Heart right ventricle (tissue), 16 donors: Measurements from ENCODE around the gene HBA2. TPM values are rescaled to one million over a fixed set of nuclear protein-coding genes. Genes with fewer than 3 reads are reported as not detected.

Experiments
- ATAC-seq, 8 donors: fragments of 200-7000 bp; cut with Tn5 transposase; one replicate each; pipeline ENCODE4 v1.9.1; 2020; ENCODE audit warnings: mild to moderate bottlenecking in 8 of 8, moderate library complexity in 8 of 8, moderate number of reproducible peaks in 1 of 8
- DNase-seq, 2 donors: peaks; one replicate each; pipeline ENCODE4 v3.0.0-alpha.2; 2020
- H3K27ac ChIP-seq, 10 donors: fragments of 200-600 bp; sonication (generic) in 2 of 10; one replicate each; pipeline versions ENCODE4 v1.5.0 to v1.8.0; 2020 to 2022; ENCODE audit warnings: mild to moderate bottlenecking in 3 of 10
- H3K27me3 ChIP-seq, 7 donors: fragments of 200-600 bp; one replicate each; pipeline ENCODE4 v1.8.0; 2021 to 2022; ENCODE audit warnings: mild to moderate bottlenecking in 2 of 7
- H3K36me3 ChIP-seq, 9 donors: fragments of 200-600 bp; sonication (generic) in 1 of 9; one replicate each; pipeline versions ENCODE4 v1.5.0 to v1.8.0; 2020 to 2022; ENCODE audit warnings: mild to moderate bottlenecking in 2 of 9
- H3K4me1 ChIP-seq, 9 donors: fragments of 200-600 bp; sonication (generic) in 1 of 9; one replicate each; pipeline versions ENCODE4 v1.5.0 to v1.8.0; 2020 to 2022; ENCODE audit warnings: mild to moderate bottlenecking in 4 of 9
- H3K4me3 ChIP-seq, 10 donors: fragments of 200-600 bp; sonication (generic) in 2 of 10; one replicate each; pipeline versions ENCODE4 v1.5.0 to v1.8.0; 2020 to 2022; ENCODE audit warnings: mild to moderate bottlenecking in 7 of 10, moderate library complexity in 2 of 10
- H3K9me3 ChIP-seq, 11 donors: fragments of 200-600 bp in 10 of 11; sonication (generic) in 2 of 11; one replicate each; pipeline versions ENCODE4 v1.5.0 to v1.8.0; 2013 to 2022; ENCODE audit warnings: mild to moderate bottlenecking in 2 of 11, control low read depth in 1 of 11, moderate library complexity in 1 of 11
- CTCF ChIP-seq, 9 donors: fragments of 200-600 bp; sonication (generic) in 2 of 9; IDR thresholded peaks; one replicate each; pipeline versions ENCODE4 v1.5.0 to v1.8.0; 2021 to 2022; ENCODE audit warnings: antibody characterized with exemption in 9 of 9, mild to moderate bottlenecking in 5 of 9, moderate library complexity in 1 of 9
- WGBS, 2 donors: extraction: QIAGEN DNeasy Blood & Tissue Kit; methylation state at CpG; one replicate each; pipeline ENCODE4 v1.1.7; 2013; ENCODE audit warnings: inconsistent platforms in 1 of 2; 5-methylcytosine and 5-hydroxymethylcytosine counted together
- intact Hi-C, 10 donors: fragments of 100-400 bp; cut with DNase I; formaldehyde crosslinking; loops; one replicate each; pipeline versions ENCODE4 v1.11.1 to v1.14.2; 2022
- polyA plus RNA-seq, 2 donors: library from polyadenylated mRNA; stranded (reverse); fragments of 200-250 nt; gene quantifications; one replicate each; pipeline ENCODE4 v1.2.3, GENCODE V29; 2013
- total RNA-seq, 10 donors: library from RNA; stranded (reverse); fragmentation: NEBNext Ultra II Directional in 3 of 10; extraction: Animal tissue kit (Norgen Biotek cat#: 25700) in 3 of 10; gene quantifications; one replicate each; pipeline versions ENCODE4 v1.2.1 to v1.2.4, GENCODE V29; 2021 to 2023
- donor health status: Arrhythmogenic right ventricular cardiomyopathy.
- donor health status: ischemic (EF 13 %, LVEDD 7.1; RV severe dilation, severe dysfunction).
- donor health status: healthy with polysubstance abuse.
- donor health status: DM: no; HTN: yes; CAD: no.
- donor health status: DM: no; HTN: no; CAD: no.
- donor health status: ischemic (EF 25% LVEDD 6.9; RV normal size, moderate dysfunction).
- donor health status: ischemic (EF 25% LVEDD 5.7; RV mildly dilated, moderate dysfunction).
- donor health status: healthy.
- donor health status: DM: yes; HTN: yes; CAD: no.
- donor health status: Ischemic cardiomyopathy.
- donor health status: ischemic (EF 35%, LVEDD 5.7; RV mildly dilated, moderate dysfunction).
- donor health status: nonischemic (EF 11% LVEDD 7.7; RV severe dilation, severe dysfunction).
- donor health status: DM: yes; HTN: yes; CAD: no.
- donor health status: PGD.
- donor health status: ischemic (EF 29% LVEDD 5.4; RV normal size, mild dysfunction).
- donor health status: nonischemic (EF 23%, LVEDD 6.1; RV moderate dilation, normal function).

HBA2 gene
- total and polyA plus RNA-seq, 12 donors, result 2.9 to 1,146 (median 98.0) TPM

GRCh38 chr16:191831-192230, 19.2 kb downstream of the HBA2 start:
- DNase-seq (no peak), ATAC-seq (no peak)
- intact Hi-C loops, result no loop called here
- H3K4me3 ChIP-seq, result no peak overlapping the region
- peaks cover 6 to 98% (median 79%) of the 10 kb centered on the region in 9 donors for H3K36me3 ChIP-seq
- no peaks in the 10 kb centered on the region for H3K27me3 ChIP-seq
- H3K9me3 ChIP-seq, result no peaks in the 10 kb centered on the region
- no peak for TF ChIP-seq CTCF (IDR thresholded peaks at IDR 0.05)
- no peak overlapping the region for H3K27ac ChIP-seq
- H3K4me1 ChIP-seq, result no peaks in the 10 kb centered on the region
- WGBS, 2 donors, result 93% methylated on average over 4 of the region's 4 CpGs

DNA sequence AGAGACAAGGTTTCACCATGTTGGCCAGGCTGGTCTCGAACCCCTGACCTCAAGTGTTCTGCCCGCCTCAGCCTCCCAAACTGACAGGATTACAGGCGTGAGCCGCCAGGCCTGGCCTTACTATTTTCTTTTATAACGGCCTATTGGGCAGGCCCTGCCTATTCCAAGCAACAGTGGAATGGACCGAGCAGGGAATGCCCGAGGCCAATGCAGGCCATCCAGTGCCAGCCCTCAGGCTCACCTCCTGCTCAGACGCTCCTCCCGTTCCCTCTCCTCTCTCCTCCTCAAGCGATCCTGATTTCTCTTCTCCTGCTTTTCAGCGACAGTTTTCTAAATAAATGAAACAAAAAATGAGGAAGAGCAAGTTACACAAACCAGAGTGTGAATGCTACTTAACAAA, 20.0 kb downstream of the HBA2 start:
- DNase-seq (no peak), ATAC-seq (no peak)
- intact Hi-C loops, result no loop called here
- TF ChIP-seq CTCF (IDR thresholded peaks at IDR 0.05), result no peak
- H3K27me3 ChIP-seq, result no peaks in the 10 kb centered on the region
- H3K9me3 ChIP-seq, result no peaks in the 10 kb centered on the region
- no peak overlapping the region for H3K4me3 ChIP-seq
- no peak overlapping the region for H3K27ac ChIP-seq
- H3K4me1 ChIP-seq, result no peaks in the 10 kb centered on the region
- H3K36me3 ChIP-seq, result peaks cover 13 to 100% (median 83%) of the 10 kb centered on the region in 9 donors
- 95 to 96% methylated on average over 11 of the region's 11 CpGs for whole genome bisulfite sequencing, 2 donors

- Histone ChIP-seq H3K36me3 (peaks cover 14 to 100% (median 84%) of the 10 kb centered on the region in 9 donors), H3K4me3 (no peak overlapping the region), H3K27me3 (no peaks in the 10 kb centered on the region), H3K27ac (no peak overlapping the region), H3K9me3 (no peaks in the 10 kb centered on the region), H3K4me1 (no peaks in the 10 kb centered on the region)
- ATAC-seq (no peak), DNase-seq (no peak)
- 92 to 97% methylated on average over 14 of the region's 15 CpGs for WGBS, 2 donors
- intact Hi-C loops, result no loop called here
- TF ChIP-seq CTCF (IDR thresholded peaks at IDR 0.05), result no peak
Measured at GRCh38 chr16:193441-193840, 20.8 kb downstream of the HBA2 start.

DNA sequence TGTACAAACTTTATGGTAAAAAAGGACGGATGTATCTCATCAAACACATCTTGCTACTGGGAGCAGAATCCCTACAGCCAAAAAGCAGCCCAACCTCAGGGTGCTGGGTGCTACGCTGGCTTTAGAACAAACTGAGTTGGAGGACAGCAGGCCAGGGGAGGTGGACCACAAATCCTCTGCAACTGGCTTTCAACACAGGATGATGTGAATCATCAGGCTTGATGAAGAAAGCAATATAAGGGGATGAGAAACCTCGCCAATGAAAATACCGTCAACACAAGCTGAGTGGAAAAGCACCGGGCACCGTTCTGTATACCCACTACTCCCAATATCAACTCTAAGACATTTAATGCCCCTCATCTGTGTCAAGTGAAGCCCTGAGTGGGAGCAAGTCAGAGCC, 21.8 kb downstream of the HBA2 start:
- TF ChIP-seq CTCF (IDR thresholded peaks at IDR 0.05), result no peak
- Histone ChIP-seq H3K9me3 (no peaks in the 10 kb centered on the region), H3K27ac (no peak overlapping the region), H3K4me1 (no peaks in the 10 kb centered on the region), H3K4me3 (no peak overlapping the region), H3K36me3 (peaks cover 12 to 100% (median 85%) of the 10 kb centered on the region in 9 donors), H3K27me3 (no peaks in the 10 kb centered on the region)
- WGBS, 2 donors, result 86 to 95% methylated on average over 6 of the region's 6 CpGs
- intact Hi-C loops, result no loop called here
- ATAC-seq (no peak), DNase-seq (no peak)
